ENCODE results near the gene SH3BP5.
"Not testable (repeated sequence)": the region's sequence is repeated elsewhere in the genome, so short reads cannot be mapped to it uniquely, and the experiment has no call there.

SH3BP5 gene

DNA sequence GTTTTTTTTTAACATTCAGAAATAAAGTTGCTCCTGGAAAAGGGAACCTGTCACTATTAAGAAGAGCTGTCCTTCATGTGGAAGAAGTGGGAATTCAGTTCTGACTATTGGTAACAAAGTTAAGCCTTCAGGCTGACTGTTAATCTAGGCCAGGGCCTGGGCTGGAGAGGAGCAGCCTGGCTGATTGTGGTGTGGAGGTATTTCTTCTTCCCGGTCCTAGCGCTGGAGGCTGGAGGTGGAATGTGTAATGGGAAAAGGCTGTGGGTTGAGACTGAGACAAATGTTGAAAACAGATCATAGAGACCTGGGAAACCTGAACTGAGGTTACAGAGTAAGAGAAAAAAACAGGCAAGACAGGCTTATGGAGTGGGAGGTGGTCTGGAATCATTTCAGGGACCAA, 23.8 kb upstream of the SH3BP5 start:
- H3K27me3 Mint-ChIP-seq = no peaks in the 10 kb centered on the region
- H3K27ac Mint-ChIP-seq = peak overlapping the region; percentile 93
- peak overlapping the region; percentile 43 for H3K4me3 Mint-ChIP-seq
- peaks cover 1% of the 10 kb centered on the region for H3K9me3 Mint-ChIP-seq
- peaks cover 2% of the 10 kb centered on the region for H3K36me3 Mint-ChIP-seq
- H3K4me1 Mint-ChIP-seq = peaks cover 26% of the 10 kb centered on the region
- no peak for DNase-seq (ENCODE audit: low spot score in 2 of 2)
- ATAC-seq (ENCODE audit: low read depth) = no peak

DNA sequence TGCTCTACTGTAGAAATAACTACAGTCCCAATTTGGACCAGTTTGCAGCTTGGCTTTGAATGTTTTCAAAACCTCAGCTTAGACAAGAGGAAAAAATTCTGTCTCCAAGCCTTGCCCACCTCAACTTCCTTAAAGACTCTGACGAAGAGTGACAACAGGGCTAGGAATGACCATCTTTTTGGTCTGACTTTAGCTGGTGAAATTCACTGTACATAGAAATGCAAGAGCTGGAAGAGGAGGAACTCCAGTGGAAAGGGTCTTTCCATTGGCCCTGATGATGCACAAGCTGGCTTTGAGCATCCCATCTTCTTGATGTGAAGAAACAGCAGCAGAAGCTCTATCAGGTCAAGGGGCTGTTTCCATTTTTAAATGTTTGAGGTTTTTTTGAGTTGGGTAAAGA, 22.7 kb upstream of the SH3BP5 start:
- Mint-ChIP-seq H3K4me1 (peaks cover 19% of the 10 kb centered on the region), H3K36me3 (peaks cover 10% of the 10 kb centered on the region), H3K27me3 (no peaks in the 10 kb centered on the region), H3K9me3 (peaks cover 4% of the 10 kb centered on the region), H3K27ac (peak overlapping the region; percentile 61), H3K4me3 (no peak overlapping the region)
- ATAC-seq (ENCODE audit: low read depth) (no peak), DNase-seq (ENCODE audit: low spot score in 2 of 2) (no peak)

DNA sequence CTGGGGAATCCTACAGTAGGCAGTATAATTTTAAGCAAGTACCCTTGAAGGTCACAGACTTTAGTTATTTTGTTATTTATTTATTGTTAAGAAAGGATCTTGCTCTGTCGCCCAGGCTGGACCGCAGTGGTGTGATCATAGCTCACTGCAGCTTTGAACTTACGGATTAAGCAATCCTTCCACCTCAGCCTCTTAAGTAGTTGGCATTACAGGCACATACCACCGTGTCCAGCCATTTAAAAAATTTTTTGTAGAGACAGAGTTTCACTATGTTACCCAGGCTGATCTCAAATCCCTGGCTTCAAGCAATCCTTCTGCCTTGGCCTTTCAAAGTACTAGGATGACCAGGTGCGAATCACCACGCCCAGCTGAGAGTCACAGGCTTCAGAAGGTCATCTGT, 22.1 kb upstream of the SH3BP5 start:
- DNase-seq (ENCODE audit: low spot score in 2 of 2) = no peak
- H3K27ac Mint-ChIP-seq = peak overlapping the region; percentile 61
- H3K4me3 Mint-ChIP-seq = no peak overlapping the region
- peaks cover 4% of the 10 kb centered on the region for H3K9me3 Mint-ChIP-seq
- peaks cover 10% of the 10 kb centered on the region for H3K36me3 Mint-ChIP-seq
- H3K27me3 Mint-ChIP-seq = no peaks in the 10 kb centered on the region
- no peak for ATAC-seq (ENCODE audit: low read depth)
- peaks cover 19% of the 10 kb centered on the region for H3K4me1 Mint-ChIP-seq

DNA sequence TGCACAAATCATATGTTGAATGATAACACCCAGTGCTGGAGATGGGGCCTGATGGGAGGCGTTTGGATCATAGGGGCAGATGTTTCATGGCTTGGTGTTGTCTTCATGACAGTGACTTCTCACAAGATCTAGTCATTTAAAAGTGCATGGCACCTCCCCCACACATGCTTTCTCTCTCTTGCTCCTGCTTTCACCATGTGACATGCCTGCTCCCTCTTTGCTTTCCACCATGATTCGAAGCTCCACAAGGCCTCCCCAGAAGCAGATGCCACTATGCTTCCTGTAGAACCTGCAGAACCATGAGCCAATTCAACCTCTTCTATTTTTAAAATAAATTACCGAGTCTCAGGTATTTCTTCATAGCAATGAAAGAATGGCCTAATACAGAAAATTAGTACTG, 17.8 kb upstream of the SH3BP5 start:
- H3K27me3 Mint-ChIP-seq = no peaks in the 10 kb centered on the region

DNA sequence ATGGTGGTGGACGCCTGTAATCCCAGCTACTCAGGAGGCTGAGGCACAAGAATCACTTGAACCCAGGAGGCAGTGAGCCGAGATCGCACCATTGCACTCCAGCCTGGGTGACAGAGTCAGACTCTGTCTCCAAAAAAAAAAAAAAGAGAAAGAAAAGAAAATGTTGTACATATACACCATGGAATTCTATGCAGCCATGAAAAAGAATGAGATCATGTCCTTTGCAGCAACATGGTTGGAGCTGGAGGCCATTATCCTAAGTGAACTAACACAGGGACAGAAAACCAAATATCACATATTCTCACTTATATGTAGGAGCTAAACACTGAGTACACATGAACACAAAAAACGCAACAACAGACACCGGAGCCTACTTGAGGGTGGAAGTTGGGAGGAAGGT, 17.1 kb upstream of the SH3BP5 start:
- H3K9me3 Mint-ChIP-seq; H3K4me3 Mint-ChIP-seq; H3K27ac Mint-ChIP-seq; H3K36me3 Mint-ChIP-seq; H3K27me3 Mint-ChIP-seq; ATAC-seq (ENCODE audit: low read depth); DNase-seq (ENCODE audit: low spot score in 2 of 2): not testable (repeated sequence)
- H3K4me1 Mint-ChIP-seq = peaks cover 30% of the 10 kb centered on the region

More for the DNA sequence above, 17.8 kb upstream of the SH3BP5 start:
- H3K36me3 Mint-ChIP-seq = peaks cover 10% of the 10 kb centered on the region
- ATAC-seq (ENCODE audit: low read depth) (no peak), DNase-seq (ENCODE audit: low spot score in 2 of 2) (no peak)
- peaks cover 29% of the 10 kb centered on the region for H3K4me1 Mint-ChIP-seq
- H3K4me3 Mint-ChIP-seq = no peak overlapping the region
- H3K27ac Mint-ChIP-seq = no peak overlapping the region
- peaks cover 4% of the 10 kb centered on the region for H3K9me3 Mint-ChIP-seq

DNA sequence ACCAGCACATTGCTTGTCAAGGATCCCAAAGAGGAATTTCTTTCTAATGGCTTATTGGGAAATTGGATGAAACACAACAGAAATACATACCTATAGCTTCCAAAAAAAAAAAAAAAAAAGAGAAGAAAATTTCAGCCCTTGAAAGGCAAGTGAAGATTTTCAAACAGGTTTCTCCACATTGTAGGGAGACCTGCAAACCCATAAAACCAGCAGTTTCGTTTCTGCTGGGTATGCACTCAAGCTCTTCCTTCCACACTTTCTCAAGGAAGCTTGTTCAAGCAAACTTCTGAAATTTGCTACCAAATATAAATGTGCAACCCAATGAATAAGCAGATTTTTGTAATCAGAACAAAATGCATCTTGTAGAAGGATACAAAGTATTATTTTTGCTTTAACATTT, 15.9 kb upstream of the SH3BP5 start:
- Mint-ChIP-seq H3K36me3 (peaks cover 10% of the 10 kb centered on the region), H3K4me3 (no peak overlapping the region), H3K4me1 (peaks cover 40% of the 10 kb centered on the region), H3K27ac (peak overlapping the region; percentile 94), H3K27me3 (no peaks in the 10 kb centered on the region), H3K9me3 (peaks cover 7% of the 10 kb centered on the region)
- ATAC-seq (ENCODE audit: low read depth) (no peak), DNase-seq (ENCODE audit: low spot score in 2 of 2) (no peak)

DNA sequence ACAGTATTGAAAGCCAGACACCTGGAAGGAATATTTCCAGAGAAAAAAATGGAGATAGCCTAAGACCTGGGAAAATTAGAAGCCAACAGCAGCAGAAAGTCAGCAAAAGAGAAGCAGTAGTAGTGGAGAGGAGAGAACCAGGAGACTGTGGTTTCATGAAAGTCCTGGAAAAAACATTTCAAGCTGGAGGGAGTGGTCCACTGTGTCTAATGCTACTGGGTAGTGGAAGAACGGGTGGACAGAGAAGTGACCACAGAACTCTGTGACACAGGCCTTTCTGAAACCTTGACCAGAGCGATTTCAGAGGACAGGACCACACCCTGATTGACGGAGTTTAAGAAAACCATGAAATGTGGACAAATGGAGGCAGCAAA, 15.3 kb upstream of the SH3BP5 start:
- peaks cover 45% of the 10 kb centered on the region for H3K4me1 Mint-ChIP-seq
- DNase-seq (ENCODE audit: low spot score in 2 of 2) (no peak), ATAC-seq (ENCODE audit: low read depth) (no peak)
- H3K4me3 Mint-ChIP-seq = peak overlapping the region; percentile 41
- peak overlapping the region; percentile 94 for H3K27ac Mint-ChIP-seq
- H3K9me3 Mint-ChIP-seq = peaks cover 8% of the 10 kb centered on the region
- peaks cover 10% of the 10 kb centered on the region for H3K36me3 Mint-ChIP-seq
- no peaks in the 10 kb centered on the region for H3K27me3 Mint-ChIP-seq

DNA sequence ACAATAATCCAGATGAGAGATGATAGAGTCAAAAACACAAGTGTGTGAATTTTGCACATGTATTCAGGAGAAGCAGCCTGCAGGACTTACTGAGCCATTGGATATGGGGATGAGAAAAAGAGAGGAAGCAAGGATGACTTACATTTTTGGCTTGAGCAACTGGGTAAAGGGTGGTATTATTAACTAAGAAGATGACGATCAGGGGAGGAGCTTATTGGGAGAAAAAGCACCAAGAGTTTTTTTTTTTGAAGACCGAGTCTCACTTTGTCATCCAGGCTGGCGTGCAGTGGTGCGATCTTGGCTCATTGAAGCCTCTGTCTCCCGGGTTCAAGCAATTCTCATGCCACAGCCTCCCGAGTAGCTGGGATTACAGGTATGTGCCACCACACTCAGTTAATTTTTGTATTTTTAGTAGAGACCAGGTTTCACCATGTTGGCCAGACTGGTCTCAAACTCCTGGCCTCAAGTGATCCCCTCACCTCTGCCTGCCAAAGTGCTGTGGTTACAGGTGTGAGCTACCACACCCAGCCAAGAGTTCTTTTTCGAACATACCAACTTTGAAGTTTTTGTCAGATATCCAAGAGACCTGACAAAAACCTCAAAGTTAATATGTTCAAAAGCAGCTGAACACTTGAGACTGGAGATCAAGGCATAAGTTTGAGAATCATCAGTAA, 14.8 kb upstream of the SH3BP5 start:
- DNase-seq (ENCODE audit: low spot score in 2 of 2) (no peak), ATAC-seq (ENCODE audit: low read depth) (no peak)
- H3K9me3 Mint-ChIP-seq = peaks cover 7% of the 10 kb centered on the region
- H3K27me3 Mint-ChIP-seq = no peaks in the 10 kb centered on the region
- H3K27ac Mint-ChIP-seq = peak overlapping the region; percentile 94
- peak overlapping the region; percentile 41 for H3K4me3 Mint-ChIP-seq
- peaks cover 48% of the 10 kb centered on the region for H3K4me1 Mint-ChIP-seq
- H3K36me3 Mint-ChIP-seq = peaks cover 10% of the 10 kb centered on the region

DNA sequence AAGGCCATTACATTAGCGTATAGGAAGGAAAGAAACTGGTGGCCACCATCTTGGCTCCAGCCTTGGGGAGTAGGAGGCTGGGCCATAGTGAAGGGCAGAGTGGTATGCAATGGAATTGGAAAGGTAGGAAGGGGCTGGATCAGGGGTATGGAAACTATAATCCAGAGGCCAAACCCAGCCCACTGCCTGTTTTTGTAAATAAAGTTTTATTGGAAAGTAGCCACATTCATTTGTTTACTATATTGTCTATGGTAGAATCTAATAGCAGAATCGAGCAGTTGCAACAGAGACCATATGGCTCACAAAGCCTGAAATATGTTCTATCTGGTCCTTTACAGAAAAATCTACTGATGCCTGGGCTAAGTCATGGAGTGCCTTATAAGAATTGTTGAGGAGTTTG, 14.1 kb upstream of the SH3BP5 start:
- H3K9me3 Mint-ChIP-seq = peaks cover 6% of the 10 kb centered on the region
- no peak for DNase-seq (ENCODE audit: low spot score in 2 of 2)
- H3K4me1 Mint-ChIP-seq = peaks cover 52% of the 10 kb centered on the region
- H3K36me3 Mint-ChIP-seq = peaks cover 9% of the 10 kb centered on the region
- no peak overlapping the region for H3K4me3 Mint-ChIP-seq
- peak overlapping the region; percentile 94 for H3K27ac Mint-ChIP-seq
- no peak for ATAC-seq (ENCODE audit: low read depth)
- H3K27me3 Mint-ChIP-seq = no peaks in the 10 kb centered on the region

DNA sequence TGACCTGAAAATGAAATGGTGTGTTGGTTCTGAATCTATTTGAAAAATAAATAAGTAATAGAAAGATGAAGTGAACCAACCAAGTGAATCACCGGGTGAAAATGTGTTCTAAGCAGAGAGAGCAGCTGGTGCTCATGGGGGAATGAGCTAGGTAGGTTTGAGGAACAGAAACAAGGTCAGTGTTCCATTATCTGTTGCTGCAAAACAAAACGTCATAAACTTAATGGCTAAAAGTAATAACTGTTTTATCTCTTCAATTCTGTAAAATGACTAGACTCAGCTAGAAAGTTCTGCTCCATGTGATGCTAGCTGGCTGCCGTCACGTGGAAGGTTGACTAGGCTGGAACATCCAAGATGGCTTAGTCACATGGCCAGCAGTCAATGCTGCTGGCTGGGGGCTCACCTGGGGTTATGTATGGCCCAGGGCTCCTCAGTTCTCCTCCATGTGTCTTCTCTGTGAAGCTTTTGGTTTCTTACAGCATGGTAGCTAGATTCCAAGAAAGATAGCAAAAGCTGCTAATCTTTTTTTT, 13.3 kb upstream of the SH3BP5 start:
- Mint-ChIP-seq H3K9me3 (peaks cover 6% of the 10 kb centered on the region), H3K4me3 (peak overlapping the region; percentile 11)

DNA sequence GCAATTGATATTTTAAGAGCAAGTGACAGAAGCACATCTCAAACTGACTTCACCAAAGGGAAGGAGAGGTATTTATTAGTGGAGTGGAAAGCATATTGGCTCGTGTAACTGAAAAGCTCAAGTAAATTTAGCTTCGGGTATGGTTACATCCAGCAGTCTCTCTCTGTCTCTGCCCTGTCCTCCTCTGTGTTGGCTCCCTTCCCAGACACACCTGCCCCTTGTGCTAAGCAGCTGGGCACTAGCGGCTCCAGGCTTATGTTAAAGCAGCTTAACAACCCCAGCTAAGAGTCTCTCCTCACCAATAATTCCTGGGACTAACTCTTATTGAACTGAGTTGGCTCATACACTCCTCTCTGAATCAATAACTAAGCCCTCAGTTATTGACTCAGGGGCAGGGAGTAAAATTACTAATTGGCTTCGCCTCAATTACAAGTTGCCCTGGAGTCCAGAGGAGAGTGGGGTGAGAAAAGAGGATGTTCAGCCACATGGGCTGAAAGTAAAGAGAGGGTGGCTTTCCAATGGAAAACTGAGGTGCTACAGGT, 12.8 kb upstream of the SH3BP5 start:
- DNase-seq (ENCODE audit: low spot score in 2 of 2) = no peak
- Mint-ChIP-seq H3K27ac (peak overlapping the region; percentile 94), H3K9me3 (peaks cover 4% of the 10 kb centered on the region), H3K36me3 (peaks cover 2% of the 10 kb centered on the region), H3K27me3 (no peaks in the 10 kb centered on the region), H3K4me3 (peak overlapping the region; percentile 11), H3K4me1 (peaks cover 62% of the 10 kb centered on the region)
- peak; percentile 2 for ATAC-seq (ENCODE audit: low read depth)

More for the DNA sequence above, 13.3 kb upstream of the SH3BP5 start:
- DNase-seq (ENCODE audit: low spot score in 2 of 2) (peak; percentile 51 to 58), ATAC-seq (ENCODE audit: low read depth) (peak; percentile 93)
- Mint-ChIP-seq H3K27me3 (no peaks in the 10 kb centered on the region), H3K27ac (peak overlapping the region; percentile 94), H3K36me3 (peaks cover 7% of the 10 kb centered on the region), H3K4me1 (peaks cover 58% of the 10 kb centered on the region)

DNA sequence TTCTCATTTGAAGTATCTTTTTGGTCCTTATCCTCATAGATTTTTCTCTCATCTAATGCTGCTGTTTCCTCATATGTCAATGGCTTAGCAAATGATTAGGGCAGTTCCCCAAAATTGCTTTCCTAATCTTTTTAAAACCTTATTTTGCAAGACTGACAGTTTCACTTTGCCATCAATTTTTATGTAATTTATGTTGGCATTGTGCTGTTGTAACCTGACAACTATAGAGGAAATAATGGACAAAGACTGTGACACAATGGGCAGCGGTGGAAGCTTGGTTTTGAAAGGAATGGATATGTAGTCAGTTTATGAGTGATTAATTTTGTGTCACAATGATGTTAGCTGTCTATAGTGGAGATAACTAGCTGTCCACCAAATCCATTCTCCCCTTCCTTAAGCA, 10.6 kb upstream of the SH3BP5 start:
- no peaks in the 10 kb centered on the region for H3K27me3 Mint-ChIP-seq
- peak overlapping the region; percentile 94 for H3K27ac Mint-ChIP-seq
- peaks cover 1% of the 10 kb centered on the region for H3K36me3 Mint-ChIP-seq
- no peak for DNase-seq (ENCODE audit: low spot score in 2 of 2)
- H3K4me1 Mint-ChIP-seq = peaks cover 71% of the 10 kb centered on the region
- no peak overlapping the region for H3K4me3 Mint-ChIP-seq
- no peak for ATAC-seq (ENCODE audit: low read depth)
- peaks cover 3% of the 10 kb centered on the region for H3K9me3 Mint-ChIP-seq

DNA sequence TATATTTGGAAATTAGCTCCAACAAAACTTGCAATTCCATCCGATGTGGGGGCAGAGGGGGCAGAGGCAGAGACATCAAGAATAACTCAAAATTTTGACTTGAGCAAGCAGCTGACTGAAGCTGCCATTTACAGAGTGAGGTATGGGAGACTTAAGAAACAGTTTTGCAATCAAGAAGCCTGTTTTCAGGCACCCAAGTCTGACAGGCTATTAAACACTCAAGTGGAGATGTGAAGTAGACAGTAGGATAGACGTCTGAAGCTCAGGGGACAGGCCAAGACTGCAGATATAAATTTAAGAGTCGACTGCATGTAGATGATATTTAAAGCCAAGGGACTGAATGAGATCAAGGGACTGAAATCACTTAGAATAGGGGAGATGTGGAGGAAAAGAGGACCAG, 9.9 kb upstream of the SH3BP5 start:
- Mint-ChIP-seq H3K4me1 (peaks cover 65% of the 10 kb centered on the region), H3K27me3 (no peaks in the 10 kb centered on the region), H3K27ac (peak overlapping the region; percentile 94), H3K9me3 (peaks cover 3% of the 10 kb centered on the region), H3K4me3 (no peak overlapping the region), H3K36me3 (peaks cover 1% of the 10 kb centered on the region)
- ATAC-seq (ENCODE audit: low read depth) (no peak), DNase-seq (ENCODE audit: low spot score in 2 of 2) (no peak)

DNA sequence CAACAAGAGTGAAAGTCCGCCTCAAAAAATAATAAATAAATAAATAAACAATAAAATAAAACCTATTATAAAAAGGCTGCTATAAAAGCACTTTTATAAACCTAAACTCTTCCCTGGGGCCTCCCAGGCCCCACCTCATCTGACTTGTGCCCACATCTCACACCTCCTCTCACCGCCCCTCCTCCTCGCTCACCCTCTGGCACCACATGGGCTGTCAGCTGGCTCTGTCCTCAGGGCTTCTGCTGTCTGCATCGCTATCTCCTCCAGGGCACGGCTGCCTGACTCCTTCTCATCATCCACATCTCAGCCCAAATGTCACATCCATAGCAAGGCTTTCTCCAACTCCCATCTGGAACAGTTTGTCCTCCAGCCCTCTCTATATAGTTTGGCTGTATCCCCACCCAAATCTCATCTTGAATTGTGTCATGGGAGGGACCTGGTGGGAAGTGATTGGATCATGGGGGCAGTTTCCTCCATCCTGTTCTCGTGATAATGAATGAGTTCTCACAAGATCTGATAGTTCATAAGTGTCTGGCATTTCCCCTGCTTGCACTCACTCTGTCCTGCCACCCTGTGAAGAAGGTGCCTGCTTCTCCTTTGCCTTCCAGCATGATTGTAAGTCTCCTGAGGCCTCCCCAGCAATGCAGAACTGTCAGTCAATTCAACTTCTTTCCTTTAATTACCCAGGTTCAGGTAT, 8.8 kb upstream of the SH3BP5 start:
- H3K4me1 Mint-ChIP-seq = peaks cover 60% of the 10 kb centered on the region
- H3K36me3 Mint-ChIP-seq = peaks cover 1% of the 10 kb centered on the region
- DNase-seq (ENCODE audit: low spot score in 2 of 2) (no peak), ATAC-seq (ENCODE audit: low read depth) (no peak)
- no peak overlapping the region for H3K27ac Mint-ChIP-seq
- H3K4me3 Mint-ChIP-seq = no peak overlapping the region
- H3K9me3 Mint-ChIP-seq = peaks cover 3% of the 10 kb centered on the region
- H3K27me3 Mint-ChIP-seq = no peaks in the 10 kb centered on the region

All from memory B cell (primary cell).